ENCODE results near the gene ACVR1. TPM values are rescaled to one million over a fixed set of nuclear protein-coding genes. Genes with fewer than 3 reads are reported as not detected.

The ACVR1 gene
- total RNA-seq, 1 donor from 2014 or later = 5.5 TPM

- no peak for DNase-seq (ENCODE audit: low read depth)
- TF ChIP-seq CTCF (conservative IDR thresholded peaks at IDR 0.05; ENCODE audit: low read depth, low read length) = no peak
- no peak overlapping the region for H3K4me3 ChIP-seq (ENCODE audit: low read depth, low read length)
Measured at GRCh38 chr2:157839822-157840221, 36.3 kb downstream of the ACVR1 start.

GRCh38 chr2:157839162-157839801, 36.8 kb downstream of the ACVR1 start:
- TF ChIP-seq CTCF (conservative IDR thresholded peaks at IDR 0.05; ENCODE audit: low read depth, low read length) = no peak
- H3K4me3 ChIP-seq (ENCODE audit: low read depth, low read length) = no peak overlapping the region
- DNase-seq (ENCODE audit: low read depth) = no peak

- DNase-seq (ENCODE audit: low read depth) = no peak
- no peak for TF ChIP-seq CTCF (conservative IDR thresholded peaks at IDR 0.05; ENCODE audit: low read depth, low read length)
Measured at GRCh38 chr2:157838442-157839161, 37.5 kb downstream of the ACVR1 start.

GRCh38 chr2:157837851-157838441, 38.2 kb downstream of the ACVR1 start:
- no peak for TF ChIP-seq CTCF (conservative IDR thresholded peaks at IDR 0.05; ENCODE audit: low read depth, low read length)
- peak overlapping the region; percentile 33 for H3K4me3 ChIP-seq (ENCODE audit: low read depth, low read length)
- DNase-seq (ENCODE audit: low read depth) = no peak

More at GRCh38 chr2:157838442-157839161, 37.5 kb downstream of the ACVR1 start:
- peak overlapping the region; percentile 33 for H3K4me3 ChIP-seq (ENCODE audit: low read depth, low read length)

- no peak for TF ChIP-seq CTCF (conservative IDR thresholded peaks at IDR 0.05; ENCODE audit: low read depth, low read length)
- no peak for DNase-seq (ENCODE audit: low read depth)
- H3K4me3 ChIP-seq (ENCODE audit: low read depth, low read length) = no peak overlapping the region
Measured at GRCh38 chr2:157836531-157836930, 39.6 kb downstream of the ACVR1 start.

GRCh38 chr2:157835425-157835824, 40.7 kb downstream of the ACVR1 start:
- no peak for TF ChIP-seq CTCF (conservative IDR thresholded peaks at IDR 0.05; ENCODE audit: low read depth, low read length)
- DNase-seq (ENCODE audit: low read depth) = no peak
- H3K4me3 ChIP-seq (ENCODE audit: low read depth, low read length) = no peak overlapping the region

All from epithelial cell of proximal tubule (primary cell).